Fibroblast of mammary gland (primary cell): ENCODE measurements around the gene SLC38A9.

Experiments used
- DNase-seq: peaks from one replicate; pipeline ENCODE4 v3.0.0-alpha.2; 2010; ENCODE audit warnings: low read depth
- H3K4me3 ChIP-seq: 2 replicates; pipeline ENCODE4 v1.5.1; 2011; ENCODE audit warnings: low read depth, mild to moderate bottlenecking, low read length, moderate library complexity; ENCODE audit not compliant: control insufficient read depth
- TF ChIP-seq, protein P1 (sequence below): conservative IDR thresholded peaks from 2 replicates; pipeline ENCODE4 v1.5.1; 2011; ENCODE audit warnings: low read depth, low read length, inconsistent platforms; ENCODE audit not compliant: control insufficient read depth, insufficient read depth

The SLC38A9 gene

DNA sequence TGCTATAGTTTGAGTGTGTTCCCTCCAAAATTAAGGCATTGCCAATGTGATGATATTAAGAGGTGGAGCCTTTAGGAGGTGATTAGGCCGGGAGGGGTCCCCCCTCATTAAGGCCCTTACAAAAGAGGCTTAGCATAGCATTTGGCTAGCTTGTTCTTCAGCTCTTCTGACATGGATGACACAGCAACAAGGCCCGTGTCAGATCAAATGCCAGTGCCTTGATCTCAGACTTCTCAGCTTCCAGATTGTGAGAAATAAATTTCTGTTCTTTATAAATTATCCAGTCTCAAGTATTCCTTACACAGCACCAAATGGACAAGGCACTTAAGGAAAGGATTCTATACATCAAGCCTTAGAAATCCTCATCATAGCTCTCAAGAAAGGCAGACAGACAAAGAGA is 31.8 kb downstream of the SLC38A9 start:
- no peak overlapping the region for H3K4me3 ChIP-seq
- DNase-seq: no peak
- TF ChIP-seq, protein P1, sequence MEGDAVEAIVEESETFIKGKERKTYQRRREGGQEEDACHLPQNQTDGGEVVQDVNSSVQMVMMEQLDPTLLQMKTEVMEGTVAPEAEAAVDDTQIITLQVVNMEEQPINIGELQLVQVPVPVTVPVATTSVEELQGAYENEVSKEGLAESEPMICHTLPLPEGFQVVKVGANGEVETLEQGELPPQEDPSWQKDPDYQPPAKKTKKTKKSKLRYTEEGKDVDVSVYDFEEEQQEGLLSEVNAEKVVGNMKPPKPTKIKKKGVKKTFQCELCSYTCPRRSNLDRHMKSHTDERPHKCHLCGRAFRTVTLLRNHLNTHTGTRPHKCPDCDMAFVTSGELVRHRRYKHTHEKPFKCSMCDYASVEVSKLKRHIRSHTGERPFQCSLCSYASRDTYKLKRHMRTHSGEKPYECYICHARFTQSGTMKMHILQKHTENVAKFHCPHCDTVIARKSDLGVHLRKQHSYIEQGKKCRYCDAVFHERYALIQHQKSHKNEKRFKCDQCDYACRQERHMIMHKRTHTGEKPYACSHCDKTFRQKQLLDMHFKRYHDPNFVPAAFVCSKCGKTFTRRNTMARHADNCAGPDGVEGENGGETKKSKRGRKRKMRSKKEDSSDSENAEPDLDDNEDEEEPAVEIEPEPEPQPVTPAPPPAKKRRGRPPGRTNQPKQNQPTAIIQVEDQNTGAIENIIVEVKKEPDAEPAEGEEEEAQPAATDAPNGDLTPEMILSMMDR: no peak

DNA sequence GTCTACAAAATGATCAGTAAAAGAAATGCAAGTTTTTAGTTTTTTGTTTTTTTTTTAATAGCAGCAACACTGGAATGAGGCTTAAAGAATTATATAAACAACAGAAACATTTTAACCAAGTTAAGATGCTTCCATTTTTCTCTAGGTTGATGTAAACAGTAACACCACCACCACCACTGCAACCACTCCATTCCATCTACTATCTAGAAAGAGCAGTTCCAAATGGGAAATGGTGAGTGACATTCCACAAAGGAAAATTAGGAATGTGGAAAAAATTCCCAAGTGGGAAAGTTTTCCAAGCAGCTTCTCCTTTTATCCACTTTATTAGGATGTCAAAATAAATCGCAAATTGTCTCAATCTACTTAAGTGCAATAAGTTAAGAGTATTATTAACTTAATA is 32.6 kb downstream of the SLC38A9 start:
- DNase-seq: no peak
- TF ChIP-seq, protein P1: no peak
- no peak overlapping the region for H3K4me3 ChIP-seq

DNA sequence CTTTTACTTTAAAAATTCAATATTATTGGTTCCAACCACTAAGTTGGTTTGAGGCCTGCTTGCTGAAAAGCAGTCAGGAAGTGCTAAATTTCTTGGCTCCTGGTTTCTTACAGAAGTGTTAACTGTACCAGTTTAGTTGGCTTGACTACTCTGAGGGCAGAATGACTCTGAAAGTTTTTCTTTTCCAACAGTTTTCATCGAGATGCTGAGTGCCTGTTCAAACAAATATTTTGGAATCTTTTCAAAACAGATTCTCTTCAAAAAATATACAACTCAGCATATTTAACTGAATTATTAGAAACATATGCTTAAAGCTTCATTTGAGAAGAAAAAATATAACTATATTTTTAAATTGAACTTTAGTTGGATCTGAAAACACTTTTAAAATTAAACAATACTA is 37.0 kb downstream of the SLC38A9 start:
- TF ChIP-seq, protein P1: no peak
- no peak for DNase-seq
- no peak overlapping the region for H3K4me3 ChIP-seq

DNA sequence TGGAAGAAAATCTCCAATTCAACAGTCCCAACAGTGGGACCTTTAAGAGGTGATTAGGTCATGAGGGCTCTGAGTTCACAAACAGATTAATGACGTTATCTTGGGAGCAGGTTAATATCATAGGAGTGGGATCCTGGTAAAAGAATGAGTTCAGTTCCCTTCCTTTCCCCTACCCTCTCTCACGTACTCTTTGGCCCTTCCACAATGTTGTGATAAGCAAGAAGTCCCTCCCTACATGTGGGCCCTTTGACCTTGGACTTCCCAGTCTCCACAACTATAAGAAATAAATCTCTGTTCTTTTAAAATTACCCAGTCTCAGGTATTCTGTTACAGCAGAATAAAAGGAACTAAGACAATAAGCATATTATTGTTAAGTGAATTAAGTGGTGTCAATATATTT is 37.8 kb downstream of the SLC38A9 start:
- no peak for DNase-seq
- H3K4me3 ChIP-seq: no peak overlapping the region
- TF ChIP-seq, protein P1: no peak

DNA sequence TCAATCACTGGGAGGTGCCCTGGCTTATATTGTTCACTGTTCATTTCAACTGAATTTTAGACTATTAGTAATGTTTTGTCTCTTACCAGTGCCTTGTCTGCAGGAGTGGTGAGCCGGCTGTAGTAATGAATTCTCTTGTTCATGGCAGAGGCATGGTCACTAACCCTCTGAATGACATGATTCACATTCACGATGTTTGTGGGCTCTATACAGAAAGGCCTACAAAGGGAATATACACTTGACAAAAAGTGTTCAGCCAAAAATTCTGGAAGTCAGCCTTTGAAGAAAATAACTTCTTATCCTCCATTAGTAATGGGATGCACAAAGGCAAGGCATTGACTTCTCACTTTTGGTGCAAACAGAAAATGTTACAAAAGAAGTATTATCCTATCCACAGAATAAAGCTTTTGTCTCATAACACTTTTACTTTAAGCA is 39.6 kb downstream of the SLC38A9 start:
- TF ChIP-seq, protein P1: no peak
- H3K4me3 ChIP-seq: no peak overlapping the region
- DNase-seq: peak; percentile 18

DNA sequence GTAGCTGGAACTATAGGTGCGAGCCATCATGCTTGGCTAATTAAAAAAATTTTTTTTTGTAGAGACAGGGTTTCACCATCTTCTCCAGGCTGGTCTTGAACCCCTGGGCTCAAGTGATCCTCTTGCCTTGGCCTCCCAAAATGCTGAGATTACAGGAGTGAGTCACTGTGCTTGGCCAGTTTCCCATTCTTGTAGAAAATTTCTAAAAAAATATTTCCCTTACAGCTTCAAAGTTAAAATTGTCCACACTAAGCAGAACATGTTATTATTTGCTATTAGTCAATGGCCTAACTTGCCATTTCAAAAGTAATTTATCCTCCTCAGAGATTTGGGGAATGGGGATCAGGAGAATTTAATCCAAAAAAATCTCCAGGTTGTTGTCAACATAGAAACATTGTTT is 40.1 kb downstream of the SLC38A9 start:
- TF ChIP-seq, protein P1: no peak
- peak; percentile 20 for DNase-seq
- H3K4me3 ChIP-seq: no peak overlapping the region

DNA sequence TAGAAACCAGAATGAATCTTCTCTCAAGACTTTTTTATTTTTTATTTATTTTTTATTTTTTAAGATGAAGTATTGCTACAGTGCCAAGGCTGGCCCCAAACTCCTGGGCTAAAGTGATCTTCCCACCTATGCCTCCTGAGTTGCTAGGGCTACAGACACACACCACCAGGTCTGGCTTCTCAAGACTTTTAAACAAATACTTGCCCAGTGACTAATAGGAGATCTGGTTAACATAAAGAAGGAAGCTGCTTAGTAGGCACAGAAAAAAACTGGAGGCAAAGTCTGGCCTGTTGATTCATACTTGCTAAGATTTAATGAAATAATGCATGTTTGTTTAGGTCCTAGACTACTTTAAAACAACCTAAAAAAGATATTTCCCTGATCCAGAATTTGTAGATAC is 43.8 kb downstream of the SLC38A9 start:
- H3K4me3 ChIP-seq: no peak overlapping the region
- peak; percentile 85 for DNase-seq

More for the DNA sequence above, 43.8 kb downstream of the SLC38A9 start:
- TF ChIP-seq, protein P1: no peak
